Type B pancreatic cell (in vitro differentiated cells): ENCODE data around the gene MRPS21. TPM values are rescaled to one million over a fixed set of nuclear protein-coding genes. Genes with fewer than 3 reads are reported as not detected.

Experiments
- DNase-seq: peaks from one replicate; pipeline ENCODE4 v3.0.0; 2021; ENCODE audit warnings: mixed read lengths; ENCODE audit not compliant: unreplicated experiment; ENCODE audit errors: extremely low spot score
- H3K27ac Mint-ChIP-seq: 2 replicates; pipeline ENCODE4 v1.8.0; 2021; ENCODE audit warnings: mild to moderate bottlenecking, mixed read lengths
- H3K27me3 Mint-ChIP-seq: 2 replicates; pipeline ENCODE4 v1.8.0; 2021; ENCODE audit warnings: mixed read lengths
- H3K36me3 Mint-ChIP-seq: 2 replicates; pipeline ENCODE4 v1.8.0; 2021; ENCODE audit warnings: mixed read lengths
- H3K4me1 Mint-ChIP-seq: one replicate; pipeline ENCODE4 v1.8.0; 2021; ENCODE audit warnings: mixed read lengths; ENCODE audit not compliant: unreplicated experiment
- H3K4me3 Mint-ChIP-seq: 2 replicates; pipeline ENCODE4 v1.8.0; 2021; ENCODE audit warnings: mild to moderate bottlenecking, mixed read lengths
- H3K9me3 Mint-ChIP-seq: 2 replicates; pipeline ENCODE4 v1.8.0; 2021; ENCODE audit warnings: mixed read lengths
- CTCF ChIP-seq: fragments of 200-600 bp; sonication (generic); conservative IDR thresholded peaks from 2 replicates; pipeline ENCODE4 v1.5.0; 2021; ENCODE audit warnings: antibody characterized with exemption, mild to moderate bottlenecking
- total RNA-seq: library from RNA; stranded (reverse); gene quantifications from 2 replicates; pipeline ENCODE4 v1.2.1, GENCODE V29; 2021; ENCODE audit warnings: low replicate concordance

MRPS21 gene
- total RNA-seq, 1 donor from 2014 or later, result 81.7 TPM

- peaks cover 3% of the 10 kb centered on the region for H3K36me3 Mint-ChIP-seq
- TF ChIP-seq CTCF, result no peak
- H3K9me3 Mint-ChIP-seq, result no peaks in the 10 kb centered on the region
- peaks cover 15% of the 10 kb centered on the region for H3K27me3 Mint-ChIP-seq
- H3K4me3 Mint-ChIP-seq, result peak overlapping the region; percentile 92
- H3K4me1 Mint-ChIP-seq, result peaks cover 22% of the 10 kb centered on the region
- no peak overlapping the region for H3K27ac Mint-ChIP-seq
- DNase-seq, result no peak
Measured at GRCh38 chr1:150283260-150283659, 10.4 kb upstream of the MRPS21 start.

GRCh38 chr1:150288382-150288781 lies 5.3 kb upstream of the MRPS21 start:
- Mint-ChIP-seq H3K4me1 (peaks cover 6% of the 10 kb centered on the region), H3K4me3 (no peak overlapping the region), H3K9me3 (no peaks in the 10 kb centered on the region), H3K27me3 (no peaks in the 10 kb centered on the region), H3K27ac (no peak overlapping the region), H3K36me3 (no peaks in the 10 kb centered on the region)
- DNase-seq, result no peak
- no peak for TF ChIP-seq CTCF

- Mint-ChIP-seq H3K9me3 (no peaks in the 10 kb centered on the region), H3K4me3 (no peak overlapping the region), H3K36me3 (no peaks in the 10 kb centered on the region)
Measured at GRCh38 chr1:150288822-150289221, 4.8 kb upstream of the MRPS21 start.

GRCh38 chr1:150295476-150295875 lies 1.8 kb downstream of the MRPS21 start:
- Mint-ChIP-seq H3K27me3 (no peaks in the 10 kb centered on the region), H3K36me3 (peaks cover 14% of the 10 kb centered on the region), H3K9me3 (no peaks in the 10 kb centered on the region), H3K4me3 (peak overlapping the region; percentile 2), H3K27ac (no peak overlapping the region), H3K4me1 (peaks cover 16% of the 10 kb centered on the region)
- TF ChIP-seq CTCF, result no peak
- no peak for DNase-seq

More at GRCh38 chr1:150288822-150289221, 4.8 kb upstream of the MRPS21 start:
- Mint-ChIP-seq H3K4me1 (peaks cover 10% of the 10 kb centered on the region), H3K27ac (no peak overlapping the region), H3K27me3 (no peaks in the 10 kb centered on the region)
- no peak for DNase-seq
- no peak for TF ChIP-seq CTCF

- Mint-ChIP-seq H3K36me3 (peaks cover 25% of the 10 kb centered on the region), H3K27me3 (no peaks in the 10 kb centered on the region), H3K4me1 (peaks cover 6% of the 10 kb centered on the region), H3K9me3 (no peaks in the 10 kb centered on the region), H3K4me3 (no peak overlapping the region), H3K27ac (no peak overlapping the region)
- no peak for DNase-seq
- TF ChIP-seq CTCF, result no peak
Measured at GRCh38 chr1:150299716-150300115, 6.1 kb downstream of the MRPS21 start.

GRCh38 chr1:150302338-150302737 lies 8.7 kb downstream of the MRPS21 start:
- H3K4me3 Mint-ChIP-seq, result no peak overlapping the region
- no peak for DNase-seq
- no peak overlapping the region for H3K27ac Mint-ChIP-seq

More at GRCh38 chr1:150302338-150302737, 8.7 kb downstream of the MRPS21 start:
- Mint-ChIP-seq H3K4me1 (no peaks in the 10 kb centered on the region), H3K36me3 (peaks cover 19% of the 10 kb centered on the region), H3K27me3 (no peaks in the 10 kb centered on the region), H3K9me3 (no peaks in the 10 kb centered on the region)
- no peak for TF ChIP-seq CTCF
